ENCODE measurements around the gene ASB13.

Gene ASB13

GRCh38 chr10:5666008-5666840 is at the start of gene ASB13:
Gene ASB13 (minus strand): TSS chr10:5666595. CDS start chr10:5666551, 44 bp downstream.
- peak; percentile 43 to 90 (median 79) for DNase-seq
- intact Hi-C loops (cut with DNase I), result loop anchor here (2.0 kb wide), 1 partner anchor 19 kb away; the partner anchor contains the start of gene TASOR2

- intact Hi-C loops (cut with DNase I), result no loop called here
- no peak for DNase-seq
These were observed 45.2 kb upstream of the ASB13 start for GRCh38 chr10:5711642-5712041.

- intact Hi-C loops (cut with DNase I), result no loop called here
These were observed 44.5 kb upstream of the ASB13 start for GRCh38 chr10:5710859-5711258.

GRCh38 chr10:5709865-5710264 is 43.5 kb upstream of the ASB13 start:
- intact Hi-C loops (cut with DNase I), result no loop called here
- no peak for DNase-seq

More at GRCh38 chr10:5710859-5711258, 44.5 kb upstream of the ASB13 start:
- no peak for DNase-seq

- intact Hi-C loops (cut with DNase I), result no loop called here
- no peak for DNase-seq
These were observed 42.0 kb upstream of the ASB13 start for GRCh38 chr10:5708356-5708755.

- intact Hi-C loops (cut with DNase I), result no loop called here
- DNase-seq, result no peak
These were observed 31.7 kb upstream of the ASB13 start for GRCh38 chr10:5698062-5698461.

GRCh38 chr10:5697342-5697741 is 30.9 kb upstream of the ASB13 start:
- DNase-seq, result no peak
- intact Hi-C loops (cut with DNase I), result no loop called here

GRCh38 chr10:5694573-5694972 is 28.2 kb upstream of the ASB13 start:
- intact Hi-C loops (cut with DNase I), result no loop called here
- DNase-seq, result no peak

GRCh38 chr10:5692461-5693358 is 26.3 kb upstream of the ASB13 start:
- intact Hi-C loops (cut with DNase I), result no loop called here

GRCh38 chr10:5691786-5692185 is 25.4 kb upstream of the ASB13 start:
- no peak for DNase-seq
- intact Hi-C loops (cut with DNase I), result no loop called here

More at GRCh38 chr10:5692461-5693358, 26.3 kb upstream of the ASB13 start:
- peak in 39 of 42 donors; percentile 17 to 69 (median 37) for DNase-seq

- intact Hi-C loops (cut with DNase I), result loop anchor here (5.0 kb wide), 1 partner anchor 199 kb away; the partner anchor contains the start of gene ANKRD16
- DNase-seq, result no peak
These were observed 22.2 kb upstream of the ASB13 start for GRCh38 chr10:5688587-5688986.

GRCh38 chr10:5685764-5686240 is 19.4 kb upstream of the ASB13 start:
- intact Hi-C loops (cut with DNase I), result loop anchor here (2.0 to 5.0 kb wide), 3 partner anchors 19 to 201 kb away; partner anchors contain the start of genes ANKRD16, ASB13 and GDI2
- no peak for DNase-seq

GRCh38 chr10:5684971-5685763 is 18.8 kb upstream of the ASB13 start:
- peak; percentile 60 to 93 (median 80) for DNase-seq
- intact Hi-C loops (cut with DNase I), result loop anchor here (2.0 to 5.0 kb wide), 3 partner anchors 18 to 202 kb away; partner anchors contain the start of genes ANKRD16, ASB13 and GDI2

- intact Hi-C loops (cut with DNase I), result loop anchor here (2.0 kb wide), 2 partner anchors 18 to 128 kb away; partner anchors contain the start of genes ASB13 and GDI2
- peak; percentile 92 to 99 (median 97) for DNase-seq
These were observed 18.0 kb upstream of the ASB13 start, which contains the start of gene TASOR2 for GRCh38 chr10:5684318-5684970. Gene TASOR2 (plus strand): TSS chr10:5684838. CDS start chr10:5720643, 35,805 bp downstream.

GRCh38 chr10:5683065-5683464 is 16.7 kb upstream of the ASB13 start:
- intact Hi-C loops (cut with DNase I), result no loop called here

GRCh38 chr10:5681930-5682329 is 15.5 kb upstream of the ASB13 start:
- intact Hi-C loops (cut with DNase I), result no loop called here
- DNase-seq, result no peak

More at GRCh38 chr10:5683065-5683464, 16.7 kb upstream of the ASB13 start:
- DNase-seq, result no peak

GRCh38 chr10:5679606-5680005 is 13.2 kb upstream of the ASB13 start:
- intact Hi-C loops (cut with DNase I), result no loop called here
- DNase-seq, result peak in 1 of 42 donors; percentile 23

GRCh38 chr10:5679037-5679435 is 12.6 kb upstream of the ASB13 start:
- intact Hi-C loops (cut with DNase I), result no loop called here
- no peak for DNase-seq

Measured in head of caudate nucleus (tissue), 42 donors.